Measurements from ENCODE around the gene TMEM138.
"Not testable (repeated sequence)": the region's sequence is repeated elsewhere in the genome, so short reads cannot be mapped to it uniquely, and the experiment has no call there.

TMEM138 gene

GRCh38 chr11:61378713-61379313, 16.6 kb downstream of the TMEM138 start:
- Histone ChIP-seq H3K9me2 (replicated peaks; ENCODE audit: control insufficient read depth, low read length) (no peaks in the 10 kb centered on the region), H4K20me1 (ENCODE audit: control insufficient read depth, insufficient read depth, low read depth, low read length) (no peaks in the 10 kb centered on the region), H3K36me3 (ENCODE audit: control insufficient read depth, low read length) (peaks cover 8% of the 10 kb centered on the region), H3K4me2 (ENCODE audit: low read length) (no peak overlapping the region), H3K79me2 (ENCODE audit: control insufficient read depth, low read length) (no peaks in the 10 kb centered on the region), H3K4me3 (ENCODE audit: low read length) (no peak overlapping the region), H3K27me3 (ENCODE audit: control insufficient read depth, low read length) (no peaks in the 10 kb centered on the region), H3K27ac (ENCODE audit: low read depth, low read length) (no peak overlapping the region), H3F3A (ENCODE audit: control insufficient read depth, insufficient read depth) (no peaks in the 10 kb centered on the region), H3K9me3 (ENCODE audit: control insufficient read depth, insufficient read depth, low read length) (no peaks in the 10 kb centered on the region), H3K4me1 (ENCODE audit: control insufficient read depth, low read length) (no peaks in the 10 kb centered on the region)
- TF ChIP-seq EZH2phosphoT487 (IDR thresholded peaks at IDR 0.05; ENCODE audit: borderline replicate concordance, low read length) (no peak), CTCF (IDR thresholded peaks at IDR 0.05; ENCODE audit: low read depth, low read length, poor library complexity, severe bottlenecking) (no peak)

- Histone ChIP-seq H3K4me1 (ENCODE audit: control insufficient read depth, low read length) (peaks cover 11% of the 10 kb centered on the region), H3F3A (ENCODE audit: control insufficient read depth, insufficient read depth) (no peaks in the 10 kb centered on the region), H3K27ac (ENCODE audit: low read depth, low read length) (no peak overlapping the region), H3K4me3 (ENCODE audit: low read length) (no peak overlapping the region), H3K9me3 (ENCODE audit: control insufficient read depth, insufficient read depth, low read length) (no peaks in the 10 kb centered on the region), H3K4me2 (ENCODE audit: low read length) (no peak overlapping the region), H4K20me1 (ENCODE audit: control insufficient read depth, insufficient read depth, low read depth, low read length) (no peaks in the 10 kb centered on the region), H3K9me2 (replicated peaks; ENCODE audit: control insufficient read depth, low read length) (no peaks in the 10 kb centered on the region), H3K36me3 (ENCODE audit: control insufficient read depth, low read length) (no peaks in the 10 kb centered on the region; the same call in 1 of the 2 replicates), H3K79me2 (ENCODE audit: control insufficient read depth, low read length) (no peaks in the 10 kb centered on the region), H3K27me3 (ENCODE audit: control insufficient read depth, low read length) (no peaks in the 10 kb centered on the region)
- no peak for TF ChIP-seq EZH2phosphoT487 (IDR thresholded peaks at IDR 0.05; ENCODE audit: borderline replicate concordance, low read length)
- no peak for TF ChIP-seq CTCF (IDR thresholded peaks at IDR 0.05; ENCODE audit: low read depth, low read length, poor library complexity, severe bottlenecking)
Measured at GRCh38 chr11:61380884-61381283, 18.7 kb downstream of the TMEM138 start.

GRCh38 chr11:61383859-61384258, 21.7 kb downstream of the TMEM138 start:
- H3K4me2 ChIP-seq (ENCODE audit: low read length); H3K9me2 ChIP-seq (replicated peaks; ENCODE audit: control insufficient read depth, low read length); H4K20me1 ChIP-seq (ENCODE audit: control insufficient read depth, insufficient read depth, low read depth, low read length); H3K36me3 ChIP-seq (ENCODE audit: control insufficient read depth, low read length); H3K4me3 ChIP-seq (ENCODE audit: low read length); H3K27me3 ChIP-seq (ENCODE audit: control insufficient read depth, low read length); H3K9me3 ChIP-seq (ENCODE audit: control insufficient read depth, insufficient read depth, low read length); H3K27ac ChIP-seq (ENCODE audit: low read depth, low read length); H3K79me2 ChIP-seq (ENCODE audit: control insufficient read depth, low read length); H3F3A ChIP-seq (ENCODE audit: control insufficient read depth, insufficient read depth): not testable (repeated sequence)
- peaks cover 12% of the 10 kb centered on the region for H3K4me1 ChIP-seq (ENCODE audit: control insufficient read depth, low read length)

GRCh38 chr11:61384271-61385242, 22.4 kb downstream of the TMEM138 start:
- H3K9me3 ChIP-seq (ENCODE audit: control insufficient read depth, insufficient read depth, low read length): no peaks in the 10 kb centered on the region

More at GRCh38 chr11:61384271-61385242, 22.4 kb downstream of the TMEM138 start:
- Histone ChIP-seq H3K36me3 (ENCODE audit: control insufficient read depth, low read length) (no peaks in the 10 kb centered on the region), H3F3A (ENCODE audit: control insufficient read depth, insufficient read depth) (no peaks in the 10 kb centered on the region), H3K27ac (ENCODE audit: low read depth, low read length) (no peak overlapping the region), H3K4me1 (ENCODE audit: control insufficient read depth, low read length) (peaks cover 12% of the 10 kb centered on the region), H4K20me1 (ENCODE audit: control insufficient read depth, insufficient read depth, low read depth, low read length) (no peaks in the 10 kb centered on the region), H3K79me2 (ENCODE audit: control insufficient read depth, low read length) (no peaks in the 10 kb centered on the region), H3K27me3 (ENCODE audit: control insufficient read depth, low read length) (no peaks in the 10 kb centered on the region), H3K4me2 (ENCODE audit: low read length) (no peak overlapping the region), H3K4me3 (ENCODE audit: low read length) (no peak overlapping the region), H3K9me2 (replicated peaks; ENCODE audit: control insufficient read depth, low read length) (no peaks in the 10 kb centered on the region)
- TF ChIP-seq CTCF (IDR thresholded peaks at IDR 0.05; ENCODE audit: low read depth, low read length, poor library complexity, severe bottlenecking) (no peak), EZH2phosphoT487 (IDR thresholded peaks at IDR 0.05; ENCODE audit: borderline replicate concordance, low read length) (no peak)
